HG03439 (cell line): ENCODE data around the gene ANKRD33B.
"Not testable (repeated sequence)": the region's sequence is repeated elsewhere in the genome, so short reads cannot be mapped to it uniquely, and the experiment has no call there.

ENCODE experiments used
- ATAC-seq: cut with Tn5 transposase; IDR thresholded peaks from one replicate; pipeline ENCODE4 v1.9.1; 2021; ENCODE audit warnings: mild to moderate bottlenecking, moderate library complexity; ENCODE audit not compliant: unreplicated experiment

The ANKRD33B gene

DNA sequence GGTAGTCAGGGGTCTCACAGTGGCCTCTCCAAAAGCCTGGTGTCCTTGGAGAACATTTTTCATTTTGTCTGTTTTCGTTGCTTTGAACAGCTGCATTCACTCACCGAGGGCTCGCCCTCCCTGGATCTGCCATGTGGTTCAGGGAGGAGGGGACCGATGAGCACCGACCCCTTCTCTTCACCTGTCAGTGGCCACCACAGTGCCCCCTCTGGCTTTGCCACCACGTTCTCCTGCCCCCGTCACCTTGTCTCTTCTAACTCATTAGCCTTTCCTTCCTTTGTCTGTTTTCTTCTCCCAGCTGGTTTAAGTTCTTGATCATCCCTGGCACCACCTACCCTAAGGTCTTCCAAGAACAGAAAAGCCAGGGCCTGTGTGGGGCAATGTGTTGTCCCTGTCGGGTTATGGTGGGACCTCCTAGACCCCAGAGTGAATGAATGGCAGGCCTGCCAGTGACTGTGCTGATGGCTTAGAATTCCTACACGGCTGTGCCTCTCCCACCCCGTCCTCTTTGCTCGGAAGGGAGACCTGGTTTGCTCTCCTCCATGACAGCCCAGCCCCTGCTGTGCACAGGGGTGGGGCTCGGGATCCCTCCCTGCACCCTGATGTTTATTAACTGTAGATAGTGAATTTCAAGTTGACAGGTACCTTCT lies 90.0 kb downstream of the ANKRD33B start:
- ATAC-seq = no peak

DNA sequence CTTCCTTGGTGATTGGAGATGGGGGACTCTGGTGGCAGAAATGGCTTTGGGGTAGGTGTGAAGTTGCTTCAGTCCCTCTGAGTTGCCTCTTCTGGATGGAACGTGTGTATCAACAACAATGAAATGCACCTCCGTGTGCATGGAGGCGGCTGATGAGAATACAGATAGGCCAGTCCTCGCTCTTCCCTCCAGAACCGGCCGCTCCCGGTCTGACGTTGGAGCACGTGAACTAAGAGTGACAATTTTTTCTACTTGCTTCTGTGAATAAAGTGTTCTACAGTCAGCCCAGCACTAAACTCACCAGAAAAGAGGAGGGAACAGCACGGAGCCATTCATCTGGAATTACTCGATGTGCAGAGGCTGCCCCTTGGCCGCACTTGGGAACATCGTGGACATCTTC lies 90.7 kb downstream of the ANKRD33B start:
- no peak for ATAC-seq

DNA sequence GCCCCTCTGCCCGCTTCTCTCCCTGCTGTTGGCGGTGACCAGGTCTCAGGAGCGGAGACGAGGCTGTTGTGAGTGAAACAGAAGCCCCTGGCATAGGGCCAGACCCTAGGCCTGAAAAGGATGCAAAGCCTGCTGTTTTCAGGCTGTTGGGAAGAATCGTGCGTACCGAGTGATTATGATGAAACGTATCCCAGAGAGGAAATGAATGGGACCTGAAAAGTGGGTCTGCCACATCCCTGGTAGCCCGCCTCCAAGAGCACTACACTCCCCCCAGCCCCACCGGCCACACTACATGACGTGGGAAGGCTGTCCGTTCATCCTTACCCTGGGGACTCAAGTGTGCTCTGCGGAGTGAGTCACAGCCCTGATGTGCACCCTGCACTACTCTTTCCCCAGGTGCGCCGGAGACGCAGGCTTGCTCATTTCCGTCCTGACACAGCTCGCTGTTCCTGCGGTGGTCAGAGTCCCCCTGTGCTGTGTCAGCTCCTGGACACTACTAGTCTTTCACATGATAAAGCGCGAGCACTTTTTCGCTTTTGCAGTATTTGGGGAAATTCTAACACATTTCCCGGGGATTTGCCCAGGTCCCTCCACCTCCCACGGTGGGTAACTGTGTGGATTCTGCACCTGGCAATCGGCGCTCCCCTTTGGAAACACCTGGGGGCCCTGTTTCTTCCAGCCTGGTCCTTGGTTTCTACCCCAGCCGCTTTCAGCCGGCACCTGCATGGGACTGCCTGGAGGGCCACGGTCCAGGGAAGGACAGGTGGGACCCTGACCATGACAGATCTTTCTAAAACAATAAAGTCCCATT lies 91.5 kb downstream of the ANKRD33B start:
- ATAC-seq = peak; percentile 84

DNA sequence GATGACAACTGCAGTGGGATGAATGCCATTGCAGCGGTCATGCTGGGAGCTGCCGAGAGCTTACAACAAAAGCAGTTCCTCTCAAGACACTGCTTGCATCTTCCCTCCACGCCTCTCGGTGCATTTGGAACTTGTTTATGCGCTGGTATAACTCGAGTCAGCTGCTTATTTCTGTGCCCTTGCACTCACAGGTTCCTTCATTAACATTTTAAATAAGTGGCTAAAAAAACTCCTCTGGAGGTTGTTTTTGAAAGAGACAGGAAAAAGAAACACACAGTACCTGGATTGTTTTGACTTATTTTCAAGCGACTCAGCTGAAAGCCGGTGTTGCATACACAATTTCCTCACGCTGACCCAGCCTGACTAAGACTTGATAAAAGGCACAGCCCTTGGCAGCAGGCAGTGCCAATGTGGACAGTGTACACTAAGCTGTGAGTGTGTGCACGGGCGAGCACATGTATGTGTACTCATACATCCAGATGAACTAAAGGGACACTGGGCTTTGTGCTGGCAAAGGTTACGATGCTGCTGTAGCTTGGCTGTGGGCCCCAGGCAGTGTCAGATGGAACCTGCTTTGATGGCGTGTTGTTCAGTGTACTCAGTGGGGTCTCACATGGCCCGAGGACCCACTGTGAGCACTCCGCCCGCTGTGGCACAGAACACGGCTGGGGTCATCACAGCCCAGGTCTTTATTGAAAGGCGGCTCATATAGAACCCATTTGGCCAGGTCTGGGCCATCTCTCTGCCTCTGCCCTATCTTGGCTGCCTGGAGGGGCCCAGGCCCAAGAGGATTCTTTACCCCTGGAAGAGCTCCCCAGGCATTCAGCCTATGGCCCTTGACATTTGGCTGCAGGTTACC lies 92.3 kb downstream of the ANKRD33B start:
- no peak for ATAC-seq

DNA sequence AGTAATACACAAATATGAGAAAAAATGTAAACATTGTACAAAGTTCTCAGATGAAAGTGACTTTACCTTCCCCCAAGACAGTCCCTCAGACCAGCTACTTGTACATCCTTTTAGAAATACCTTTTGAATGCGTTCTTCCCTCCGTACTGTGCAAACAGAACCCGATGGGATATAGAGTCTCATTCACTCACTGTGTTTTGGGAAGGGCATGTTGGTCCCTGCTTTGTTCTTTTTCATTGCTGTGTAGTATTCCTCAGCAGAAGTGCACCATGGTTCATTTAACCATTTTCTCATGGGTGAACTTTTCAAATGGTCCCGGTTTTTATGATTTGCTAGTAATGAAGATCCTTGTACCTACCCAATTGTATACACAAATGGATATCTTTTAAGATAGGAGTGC lies 94.4 kb downstream of the ANKRD33B start:
- no peak for ATAC-seq

DNA sequence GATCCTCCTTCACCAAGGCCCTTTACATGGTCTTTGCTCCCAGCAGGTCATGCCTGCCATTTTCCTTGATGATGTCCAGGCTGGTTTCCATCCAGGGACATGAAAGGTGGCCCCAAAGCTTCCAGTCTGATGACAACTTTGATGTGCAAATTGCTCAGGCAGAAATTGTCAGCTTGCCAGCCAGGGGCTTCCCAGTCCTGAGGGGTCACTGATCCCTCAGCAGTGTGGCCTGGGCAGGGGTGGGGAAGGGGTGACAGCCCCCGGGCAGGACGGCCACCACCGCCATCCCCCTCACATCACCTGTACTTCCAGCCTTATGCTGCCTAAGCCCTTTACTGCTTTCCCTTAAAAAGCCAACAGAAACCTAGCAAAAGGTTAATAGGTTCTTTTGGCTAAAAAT lies 96.3 kb downstream of the ANKRD33B start:
- ATAC-seq = no peak

DNA sequence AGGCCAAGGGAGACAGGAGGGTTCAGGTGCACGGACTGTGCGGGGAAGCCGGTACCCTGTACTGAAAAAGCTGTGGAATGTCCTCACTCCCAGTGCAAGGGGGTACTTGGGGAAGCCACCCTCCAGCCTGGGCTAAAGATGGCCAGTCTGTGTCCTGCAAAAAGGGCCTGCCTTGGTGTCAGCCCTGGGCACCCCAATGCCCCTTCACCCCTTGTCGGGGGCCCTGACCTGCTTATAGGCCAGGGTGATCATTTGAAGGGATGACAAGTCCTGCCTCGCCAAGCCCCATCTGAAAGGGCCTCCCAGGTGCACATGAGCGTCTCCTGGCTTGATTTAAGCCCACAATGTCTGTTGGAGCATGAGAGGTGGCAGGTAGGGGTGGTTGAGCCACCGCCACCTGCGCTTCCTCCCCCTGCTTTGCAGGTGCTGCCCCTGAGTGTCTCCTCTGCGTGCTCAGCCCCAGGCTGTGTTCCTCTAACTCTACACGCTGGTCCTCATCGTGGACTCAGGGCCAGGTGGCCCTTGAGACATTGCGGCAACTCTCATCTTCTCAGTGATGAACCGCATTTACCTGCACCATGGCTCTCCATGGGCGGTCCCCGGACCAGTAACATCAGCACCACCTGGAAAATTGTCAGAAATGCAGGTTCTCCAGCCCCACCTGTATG lies 97.0 kb downstream of the ANKRD33B start:
- ATAC-seq = no peak

DNA sequence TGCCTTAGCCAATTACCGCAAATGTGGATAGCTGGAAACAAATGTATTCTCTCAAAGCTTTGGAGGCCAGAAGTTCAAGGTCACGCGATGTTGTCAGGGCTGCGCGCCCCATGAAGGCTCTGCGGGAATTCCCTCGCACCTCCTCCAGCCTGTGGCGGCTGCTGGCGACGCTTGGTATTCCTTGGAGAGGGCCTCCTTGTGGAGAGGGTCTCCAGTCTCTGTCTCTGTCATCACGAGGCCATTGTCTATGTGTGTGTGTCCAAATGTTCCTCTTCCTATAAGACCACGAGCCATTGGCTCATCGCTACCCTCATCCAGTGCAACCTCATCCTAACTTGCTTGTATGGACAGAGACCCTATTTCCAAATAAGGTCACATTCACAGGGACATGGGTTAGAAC lies 97.5 kb downstream of the ANKRD33B start:
- ATAC-seq = no peak

DNA sequence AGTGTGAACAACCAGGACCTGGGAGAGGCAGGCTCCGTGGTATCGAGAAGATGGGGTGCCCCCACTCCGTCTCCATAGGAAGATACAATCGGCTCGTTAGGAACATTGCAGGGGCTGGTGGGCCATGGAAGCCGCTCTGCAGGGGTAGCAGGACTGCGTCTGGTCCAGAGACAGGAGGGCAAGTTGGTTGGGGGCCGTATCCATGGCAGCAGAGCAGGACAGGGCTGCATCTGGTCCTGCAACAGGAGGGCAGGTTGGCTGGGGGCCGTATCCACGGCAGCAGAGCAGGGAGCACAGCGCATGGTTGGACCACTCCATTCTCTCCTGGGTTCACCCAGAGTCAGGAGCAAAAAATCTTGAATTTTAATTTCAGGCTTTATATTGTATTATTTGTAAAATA lies 98.2 kb downstream of the ANKRD33B start:
- no peak for ATAC-seq

DNA sequence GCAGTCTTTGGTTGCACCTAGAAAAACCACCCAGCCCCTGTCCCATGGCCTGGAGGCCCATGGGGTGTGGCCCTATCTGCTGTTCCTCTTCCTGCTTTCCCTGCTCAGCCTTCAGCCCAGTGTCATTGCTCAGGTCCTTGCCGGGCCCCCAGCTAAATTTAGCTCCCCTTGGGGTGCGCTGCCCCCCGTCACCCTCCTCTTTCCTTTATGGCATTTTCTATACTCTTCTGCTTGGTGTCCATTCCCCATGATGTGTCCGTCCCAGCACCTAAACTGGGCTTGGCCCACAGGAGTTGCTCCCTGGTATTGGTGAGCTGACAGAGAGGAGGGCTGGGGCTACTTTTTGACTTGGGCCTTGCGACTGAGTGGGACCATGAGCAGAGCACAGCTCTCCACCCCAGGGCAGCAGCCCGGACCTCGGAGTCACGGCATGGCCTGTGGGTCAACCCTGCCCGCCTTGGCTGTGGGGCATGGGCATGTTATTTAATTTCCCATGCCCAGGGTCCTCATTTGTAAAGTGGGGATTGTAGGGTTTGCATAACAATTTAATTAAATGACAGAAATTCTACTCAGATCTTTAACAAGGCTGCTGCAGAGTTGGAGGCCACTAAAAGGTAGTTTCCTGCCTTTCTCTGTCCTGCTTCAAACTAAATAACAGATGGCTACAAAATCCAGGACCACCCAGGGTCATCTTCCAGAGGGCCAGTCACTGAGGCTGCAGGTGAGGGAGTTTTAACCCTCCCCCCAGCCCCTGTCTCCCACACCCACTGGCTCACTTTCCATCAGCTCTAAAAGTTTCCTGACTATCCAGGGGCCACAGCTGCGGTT lies 99.0 kb downstream of the ANKRD33B start:
- ATAC-seq = no peak

DNA sequence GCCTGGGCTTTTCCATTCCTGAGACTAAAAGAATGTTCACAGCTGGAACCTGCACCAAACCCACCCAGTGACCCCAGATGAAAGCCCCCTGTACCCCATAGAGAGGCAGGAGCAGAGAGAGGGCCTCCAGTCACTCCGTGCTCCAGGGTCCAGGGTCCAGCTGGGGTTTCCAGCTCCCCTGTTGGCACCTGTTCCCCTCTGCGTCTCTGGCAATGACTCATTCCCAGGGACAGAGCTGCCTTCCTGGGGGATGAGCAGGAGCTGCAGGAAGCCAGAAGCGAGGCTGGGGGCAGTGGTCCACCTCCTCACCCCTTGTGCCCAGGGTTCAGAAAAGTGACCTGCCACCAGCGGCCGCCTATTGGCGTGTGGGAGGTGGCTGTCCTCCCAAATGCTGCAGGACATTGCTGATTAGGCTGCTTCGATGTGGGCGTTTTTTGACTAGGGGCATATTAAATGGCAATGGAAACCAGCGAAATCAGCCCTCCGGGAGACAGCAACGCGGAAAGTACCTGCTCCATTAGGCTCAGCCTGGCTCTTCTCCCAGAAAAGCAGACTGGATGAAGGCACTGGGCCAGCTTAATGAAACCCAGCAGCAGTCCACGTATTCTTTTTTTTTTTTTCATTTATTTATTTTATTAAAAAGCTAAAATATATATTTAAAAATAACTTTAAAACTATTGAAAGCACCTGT lies 99.8 kb downstream of the ANKRD33B start:
- ATAC-seq = no peak

DNA sequence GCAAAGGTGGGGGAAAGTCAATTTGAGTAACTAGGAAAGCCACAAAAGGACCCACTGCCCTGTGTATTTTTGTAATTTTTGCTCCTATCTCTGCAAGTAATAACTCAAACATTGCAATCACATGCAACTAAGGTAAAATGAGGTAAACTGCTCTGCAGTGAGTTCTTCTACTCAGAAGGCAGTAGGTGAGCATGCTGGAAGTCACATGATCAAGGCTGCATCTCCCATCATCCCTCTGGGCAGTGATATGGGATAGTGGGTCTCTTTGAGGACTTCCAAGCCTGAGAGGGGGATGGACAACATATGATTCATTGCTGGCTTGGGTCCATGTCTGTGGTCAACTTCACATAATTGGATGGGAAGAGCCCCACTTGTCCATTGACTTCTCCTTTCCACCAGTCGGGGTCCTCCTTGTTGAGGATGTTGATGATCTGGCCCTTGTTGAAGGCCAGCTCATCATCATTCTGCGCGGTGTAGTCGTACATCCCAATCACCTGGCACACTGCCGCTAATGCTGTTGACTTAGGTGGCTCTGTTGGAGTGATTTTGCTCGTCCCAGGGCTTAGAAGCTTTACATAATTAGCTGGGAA lies 100.4 kb downstream of the ANKRD33B start:
- ATAC-seq = not testable (repeated sequence)

DNA sequence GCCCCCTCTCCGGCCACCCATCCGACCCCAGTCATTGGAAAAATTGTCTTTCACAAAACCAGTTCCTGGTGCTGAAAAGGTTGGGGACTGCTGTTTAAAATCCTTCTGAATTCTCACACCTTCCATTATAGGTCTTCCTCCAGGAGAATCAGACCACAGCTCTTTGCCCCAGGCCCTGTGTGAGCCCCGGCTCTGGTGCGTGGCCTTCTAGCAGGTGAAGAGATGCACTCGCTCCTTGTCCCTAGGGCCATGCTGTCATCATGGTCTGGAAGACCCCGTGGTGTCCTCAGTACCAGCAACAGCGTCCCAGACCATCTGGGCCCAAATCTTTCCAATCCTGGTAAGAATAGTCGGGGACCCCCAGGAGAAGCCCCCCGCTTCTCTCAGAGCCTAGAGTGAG lies 101.9 kb downstream of the ANKRD33B start:
- ATAC-seq = no peak

DNA sequence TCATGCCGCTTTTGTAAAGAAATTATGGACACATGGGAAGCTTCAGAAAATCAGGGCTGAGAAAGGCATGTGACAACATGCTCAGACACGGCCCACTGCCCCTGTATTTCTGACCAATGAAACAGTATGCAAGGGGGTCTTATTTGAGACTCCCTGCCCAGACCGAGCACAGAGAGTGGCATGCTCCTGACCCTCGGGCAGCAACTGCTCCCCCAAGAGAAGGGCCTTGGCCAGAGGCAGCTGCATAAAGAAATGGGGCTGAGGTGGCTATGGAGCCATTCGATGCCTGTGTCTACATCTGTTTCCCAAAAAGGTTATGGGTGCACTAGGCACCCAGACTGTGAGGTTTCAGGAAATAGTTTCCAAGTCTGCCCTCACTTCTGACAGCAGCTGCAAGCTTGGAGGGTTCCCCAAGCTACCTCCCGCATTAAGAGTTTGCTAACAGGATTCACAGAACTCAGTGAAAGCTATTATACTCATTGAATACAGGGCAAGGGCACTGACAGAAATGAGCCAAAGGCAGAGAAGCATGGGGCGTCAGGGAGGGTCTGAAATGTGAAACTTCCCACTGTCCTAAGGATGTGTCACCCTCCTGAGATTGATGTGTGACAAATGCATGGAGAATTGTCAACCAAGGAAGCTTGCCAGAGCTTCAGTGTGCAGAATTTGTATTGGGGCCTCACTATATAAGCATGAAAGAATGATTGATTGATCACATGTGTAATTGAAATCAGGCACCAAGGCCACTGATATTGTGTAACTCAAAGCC lies 102.8 kb downstream of the ANKRD33B start:
- no peak for ATAC-seq

DNA sequence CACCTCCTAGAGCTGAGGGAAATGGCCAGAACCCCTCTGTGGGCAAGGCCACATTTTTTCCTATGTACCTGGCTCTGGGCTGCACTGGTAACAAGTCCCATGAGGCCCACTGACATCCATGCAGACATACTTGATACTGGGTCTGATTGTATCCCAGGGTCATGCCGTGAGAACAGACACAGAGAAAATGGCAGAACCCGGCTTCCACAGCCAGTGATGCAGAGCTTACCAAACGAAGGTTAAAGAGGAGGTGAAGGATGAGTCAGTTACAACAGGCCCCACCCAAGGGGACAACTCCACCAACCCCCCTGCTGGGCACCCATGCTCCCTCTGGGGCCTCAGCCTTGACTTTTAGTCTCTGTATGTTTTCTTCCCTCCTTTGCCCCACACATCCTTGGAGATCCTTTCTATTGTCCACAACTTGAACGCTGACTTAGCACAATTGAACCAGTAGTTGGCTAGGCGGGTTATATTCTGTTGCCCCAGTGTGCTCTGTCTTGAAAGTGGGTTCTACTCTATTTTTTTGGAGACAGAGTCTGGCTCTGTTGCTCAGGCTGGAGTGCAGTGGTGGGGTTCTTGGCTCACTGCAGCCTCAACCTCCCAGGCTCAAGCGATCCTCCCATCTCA lies 103.7 kb downstream of the ANKRD33B start:
- ATAC-seq = no peak

DNA sequence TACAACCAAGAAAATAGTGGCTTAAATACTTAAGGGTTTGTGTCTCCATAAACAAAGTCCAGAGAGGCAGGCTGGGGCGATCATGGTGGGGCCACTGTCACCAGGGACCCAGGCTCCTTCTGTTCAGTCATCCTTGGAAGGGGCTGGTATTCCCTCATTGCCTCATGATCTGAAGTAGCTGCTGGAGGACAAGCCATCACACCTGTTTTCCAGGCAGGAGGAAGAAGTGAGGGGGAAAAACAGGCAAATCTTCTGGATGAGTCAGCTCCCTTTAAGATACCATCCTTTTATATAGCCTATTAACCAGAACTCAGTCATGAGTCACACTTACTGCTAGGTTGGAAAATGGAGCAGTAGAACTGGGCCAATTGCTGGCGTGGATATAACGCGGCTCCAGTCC lies 104.8 kb downstream of the ANKRD33B start:
- ATAC-seq = no peak

DNA sequence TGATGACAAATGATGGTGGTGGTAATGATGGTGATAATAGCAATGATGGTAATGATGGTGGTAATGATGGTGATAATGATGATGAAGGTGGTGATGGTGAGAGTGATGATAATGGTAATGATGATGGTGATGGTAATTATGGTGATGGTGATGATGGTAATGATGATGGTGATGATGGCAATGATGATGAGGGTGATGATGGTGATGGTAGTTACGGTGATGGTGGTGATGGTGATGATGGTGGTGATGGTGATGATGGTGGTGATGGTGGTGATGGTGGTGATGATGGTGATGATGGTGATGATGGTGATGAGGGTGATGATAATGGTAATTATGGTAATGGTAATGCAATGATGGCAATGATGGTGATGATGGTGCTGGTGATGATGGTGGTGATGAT lies 106.1 kb downstream of the ANKRD33B start:
- ATAC-seq = no peak
